Muscle of arm (tissue), 12 donors: Measurements from ENCODE around the gene C1orf105. TPM values are rescaled to one million over a fixed set of nuclear protein-coding genes. Genes with fewer than 3 reads are reported as not detected.

ENCODE experiments used
- DNase-seq: peaks from one replicate; pipeline ENCODE4 v3.0.0-alpha.2; 2013
- polyA plus RNA-seq, 12 donors: library from polyadenylated mRNA; unstranded; fragments of 120-200 nt; gene quantifications; one replicate each; pipeline ENCODE4 v1.2.1, GENCODE V29; 2013; ENCODE audit not compliant: insufficient read length in 12 of 12

C1orf105 gene
- polyA plus RNA-seq, 12 donors = 53.5 to 174 (median 142) TPM; not detected in 1

DNA sequence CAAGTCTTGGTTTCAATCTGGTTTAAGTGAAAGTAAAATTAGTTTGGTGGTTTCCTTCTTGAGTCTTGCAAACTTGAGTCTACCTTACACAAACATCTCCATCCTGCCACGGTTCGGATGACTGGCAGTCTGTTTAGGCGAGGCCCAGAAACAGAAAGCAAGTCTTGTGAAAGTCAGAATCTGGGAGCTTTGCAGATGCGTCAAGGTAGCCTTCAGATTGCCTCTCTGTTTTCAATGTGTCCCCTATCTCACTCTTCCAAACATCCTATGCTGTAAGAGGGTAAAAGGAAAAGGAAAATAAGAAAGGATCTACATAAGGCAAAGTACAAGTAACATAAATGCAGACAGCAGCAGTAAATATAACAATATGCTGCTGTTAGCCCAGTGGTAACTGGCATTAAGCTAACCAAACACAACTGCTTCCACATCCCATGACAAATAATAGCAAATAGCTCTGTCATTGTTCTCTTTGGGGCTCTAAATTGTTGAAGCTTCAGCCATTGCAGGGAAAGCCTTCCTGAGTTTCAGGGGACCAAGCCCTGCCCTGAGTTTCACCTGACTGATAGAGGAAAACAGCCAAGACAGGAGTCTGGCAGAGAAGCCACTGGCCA is 26.2 kb upstream of the C1orf105 start:
- DNase-seq = no peak

DNA sequence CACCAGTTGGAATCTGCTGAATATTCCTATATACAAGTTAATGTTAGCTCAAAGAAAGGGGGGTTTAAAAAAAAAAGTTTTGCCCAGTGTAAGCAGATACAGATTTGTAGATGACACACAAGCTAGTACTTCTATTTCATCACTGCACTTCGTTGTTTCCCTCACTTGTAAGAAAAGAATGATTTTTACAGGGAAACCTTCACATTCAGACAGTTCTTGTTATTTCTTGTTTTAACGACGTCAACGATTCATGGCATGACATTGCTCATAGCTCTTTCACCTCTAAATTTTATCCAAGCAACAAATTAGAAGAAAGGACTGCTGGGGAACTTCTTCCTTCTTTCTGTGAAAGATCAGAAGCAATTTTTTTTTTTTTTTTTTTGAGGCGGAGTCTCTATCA is 25.7 kb upstream of the C1orf105 start:
- DNase-seq = no peak

DNA sequence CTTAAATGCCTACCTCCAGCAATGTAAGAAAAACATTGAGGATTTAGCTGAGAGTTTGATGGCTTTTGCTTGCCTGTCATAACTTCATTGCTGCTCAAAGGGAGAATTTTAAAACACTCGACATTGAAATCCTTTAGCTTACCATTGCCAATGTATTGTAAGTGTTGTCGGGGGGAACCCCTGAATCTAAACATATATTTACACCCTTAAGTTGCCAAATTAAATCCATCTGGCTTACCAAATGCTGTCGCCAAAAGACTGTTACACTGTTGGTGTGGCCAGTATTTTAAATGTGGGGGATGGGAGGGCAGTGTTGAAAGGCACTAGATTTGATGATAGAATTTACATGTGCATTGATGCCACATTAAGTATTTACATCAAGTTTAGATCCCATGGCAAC is 24.9 kb upstream of the C1orf105 start:
- no peak for DNase-seq

DNA sequence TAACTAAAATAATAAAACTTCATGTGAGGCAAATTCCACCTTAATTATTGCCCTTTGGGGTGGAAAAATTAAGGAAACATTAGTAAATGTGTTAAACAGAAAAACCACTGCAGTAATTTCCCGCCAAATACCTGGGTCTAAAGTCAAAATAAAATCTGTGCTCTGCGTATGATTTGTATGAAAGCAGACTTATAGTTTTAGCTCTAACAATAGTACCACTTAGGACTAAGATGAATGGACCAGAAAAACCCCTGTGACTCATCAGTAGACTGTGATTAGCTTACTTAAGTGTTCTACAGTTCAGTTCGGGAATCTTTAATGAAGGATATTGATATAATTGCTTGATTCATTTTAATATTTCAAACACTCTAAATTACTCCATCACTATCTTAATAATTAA is 23.3 kb upstream of the C1orf105 start:
- no peak for DNase-seq

DNA sequence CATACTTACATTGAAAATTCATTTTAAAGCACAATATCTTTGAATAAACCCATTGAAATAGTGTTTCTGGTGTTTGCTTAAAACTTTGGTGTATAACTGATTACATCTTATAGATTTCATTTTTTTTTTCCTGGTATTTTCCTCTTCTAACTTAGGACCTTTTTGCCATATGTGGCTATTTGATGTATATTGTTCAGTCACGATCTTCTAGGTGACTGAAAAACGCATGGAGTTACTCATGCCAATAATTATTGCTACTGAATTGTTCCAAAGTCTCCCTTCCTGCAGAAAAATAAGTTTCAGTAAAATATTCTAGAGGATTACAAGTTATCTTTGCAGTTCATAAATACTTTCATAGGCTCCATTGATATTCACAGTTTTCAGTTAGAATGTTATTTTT is 22.9 kb upstream of the C1orf105 start:
- no peak for DNase-seq

DNA sequence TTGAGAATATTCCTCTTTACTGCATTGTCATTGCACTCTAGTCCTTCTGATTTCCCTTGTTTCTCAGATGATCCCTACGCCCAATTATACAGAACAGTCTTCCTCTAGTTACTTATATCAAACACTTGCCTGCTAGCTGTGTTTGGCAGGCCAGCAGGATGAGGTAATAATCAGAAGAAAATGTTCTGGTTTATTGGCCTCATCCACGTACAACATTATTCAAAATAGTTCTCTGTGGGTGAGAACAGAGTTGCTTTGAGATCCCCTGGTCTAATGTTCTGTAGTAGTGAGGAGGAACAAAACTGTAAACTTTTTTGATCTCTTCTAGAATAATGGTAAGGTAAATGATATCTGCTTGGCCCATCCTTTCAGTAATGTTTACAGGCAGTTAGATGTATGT is 22.3 kb upstream of the C1orf105 start:
- no peak for DNase-seq

DNA sequence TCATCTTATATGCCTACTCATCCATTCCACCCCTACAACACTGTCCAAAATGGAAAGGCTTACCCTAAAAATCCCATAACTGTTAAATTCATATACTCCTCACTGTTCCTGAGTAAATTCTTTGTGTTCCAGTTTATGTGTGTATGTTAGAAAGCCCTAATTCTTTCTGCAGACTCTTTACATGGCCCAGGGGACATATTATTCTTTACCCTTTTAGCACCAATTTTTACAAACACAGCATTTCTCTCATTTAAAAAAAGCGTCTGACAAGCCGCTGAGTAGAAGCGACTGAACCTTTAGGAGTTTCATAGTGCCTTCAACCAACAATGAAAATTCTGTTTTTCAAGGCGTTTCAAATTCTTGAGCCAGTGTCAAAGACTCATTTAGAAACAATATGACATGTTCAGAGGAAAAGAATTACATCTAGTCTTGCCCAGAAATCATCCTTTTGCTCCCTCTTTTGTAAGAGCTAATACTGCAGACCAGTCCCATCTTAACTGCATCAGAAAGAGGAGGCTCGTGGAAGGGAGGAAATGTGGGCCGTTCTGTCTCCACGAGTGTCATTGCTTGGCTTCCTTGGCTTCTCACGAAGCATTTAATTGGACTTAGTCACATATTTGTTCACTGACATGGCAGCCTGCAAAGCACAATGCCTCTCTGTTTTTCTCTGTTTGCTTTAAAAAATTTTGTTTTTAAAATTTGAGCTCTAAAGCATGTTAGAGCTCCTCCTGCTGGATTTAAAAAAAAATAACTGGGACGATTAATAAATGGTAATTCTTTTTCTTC is 21.3 kb upstream of the C1orf105 start:
- peak; percentile 91 for DNase-seq

DNA sequence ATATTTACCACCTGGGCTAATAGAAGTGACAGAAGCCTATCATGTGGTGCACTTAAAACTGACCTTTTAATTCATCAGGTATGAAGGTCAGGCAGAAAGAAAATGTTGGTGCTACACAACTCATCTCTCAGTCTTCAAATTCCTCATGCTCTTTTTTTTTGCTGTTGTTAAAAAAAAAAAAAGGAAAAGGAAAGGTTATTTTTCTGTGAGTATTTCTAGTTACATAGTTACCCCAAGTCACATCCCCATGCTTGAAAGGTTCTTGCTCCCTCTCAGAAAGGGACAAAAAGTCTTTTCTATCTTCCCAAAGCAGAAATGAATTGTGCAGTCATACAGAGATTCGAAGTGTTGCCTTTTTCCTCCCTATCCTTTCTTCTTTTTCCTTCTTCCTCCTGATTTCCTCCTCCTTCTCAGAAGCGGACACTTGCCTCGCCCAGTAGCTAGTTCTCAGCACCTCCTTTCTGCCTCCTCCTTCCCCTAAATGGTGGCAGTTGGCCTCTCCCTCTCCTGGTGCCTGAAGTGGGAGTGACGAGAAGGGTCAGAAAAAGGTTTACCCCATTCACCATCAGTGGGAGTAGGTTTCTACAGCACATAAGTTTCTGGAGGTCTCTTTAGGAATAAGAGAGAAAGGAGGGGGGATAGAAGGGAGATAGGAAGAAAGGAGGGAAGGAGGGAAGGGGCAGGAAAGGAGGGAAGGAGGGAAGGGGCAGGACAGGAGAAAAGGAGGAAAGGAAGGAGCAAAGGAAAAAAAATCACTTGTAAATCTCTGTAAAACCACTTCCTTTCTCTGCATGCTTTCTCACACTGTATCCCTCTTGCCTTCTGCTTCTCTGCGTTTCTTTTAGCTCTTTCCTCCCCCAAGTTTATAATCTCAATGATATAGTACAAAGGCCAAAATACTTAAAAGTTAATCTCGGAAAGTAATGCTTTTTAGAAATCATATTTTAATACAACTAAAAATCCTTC is 20.4 kb upstream of the C1orf105 start:
- DNase-seq = no peak

DNA sequence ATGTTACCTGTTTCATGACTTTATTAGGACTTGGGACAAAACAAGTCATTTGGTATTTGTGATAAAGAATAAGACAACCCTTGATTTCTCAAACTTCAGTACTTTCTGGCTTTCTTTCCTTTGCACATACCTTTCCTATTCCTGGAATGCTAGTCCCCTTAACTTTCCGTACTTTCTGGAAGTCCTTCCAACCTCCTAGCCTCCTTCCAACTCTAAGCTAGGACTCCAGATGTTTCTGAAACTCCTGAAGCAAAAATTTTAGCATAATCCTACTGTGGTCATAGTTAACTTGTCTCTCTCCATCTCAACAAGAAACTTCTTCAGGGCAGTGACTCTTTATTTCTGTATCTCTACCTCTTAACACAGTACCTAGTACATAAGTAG is 19.8 kb upstream of the C1orf105 start:
- no peak for DNase-seq

DNA sequence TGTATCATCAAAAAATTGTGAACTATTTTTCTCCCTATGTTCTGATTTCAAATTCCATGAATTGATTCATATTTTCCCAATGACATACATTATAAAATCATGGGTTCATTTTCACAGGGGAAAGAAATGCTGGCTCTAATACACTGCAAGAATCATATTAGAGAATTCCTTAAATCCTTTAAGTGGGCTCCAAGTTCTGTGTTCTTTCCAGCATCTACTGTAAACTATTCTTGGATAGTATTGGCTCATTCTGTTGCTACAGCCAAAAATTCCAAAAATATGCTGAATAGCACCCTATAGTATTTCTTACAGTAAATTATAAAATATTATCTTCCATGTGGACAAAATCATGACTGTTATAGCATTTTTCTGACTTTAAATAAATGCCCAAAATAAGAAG is 19.0 kb upstream of the C1orf105 start:
- no peak for DNase-seq

DNA sequence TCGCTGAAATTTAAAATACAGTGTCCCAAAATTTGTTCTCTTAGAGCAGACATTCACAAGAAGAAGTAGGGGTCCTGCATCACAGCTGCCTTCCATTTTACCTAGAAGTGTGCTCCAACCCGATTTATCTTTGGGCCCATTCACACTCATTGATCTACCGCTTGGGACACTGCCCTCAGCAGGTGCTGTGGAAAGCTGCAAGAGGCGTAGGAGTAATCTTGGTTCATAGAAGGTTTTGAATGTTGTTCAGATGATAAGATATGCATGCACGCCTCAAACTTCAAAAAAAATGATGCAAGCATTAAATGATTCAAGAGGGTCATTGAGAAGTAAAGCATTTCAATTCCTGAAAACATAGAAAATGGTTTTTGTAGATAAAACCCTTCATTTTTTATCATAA is 18.6 kb upstream of the C1orf105 start:
- DNase-seq = no peak

DNA sequence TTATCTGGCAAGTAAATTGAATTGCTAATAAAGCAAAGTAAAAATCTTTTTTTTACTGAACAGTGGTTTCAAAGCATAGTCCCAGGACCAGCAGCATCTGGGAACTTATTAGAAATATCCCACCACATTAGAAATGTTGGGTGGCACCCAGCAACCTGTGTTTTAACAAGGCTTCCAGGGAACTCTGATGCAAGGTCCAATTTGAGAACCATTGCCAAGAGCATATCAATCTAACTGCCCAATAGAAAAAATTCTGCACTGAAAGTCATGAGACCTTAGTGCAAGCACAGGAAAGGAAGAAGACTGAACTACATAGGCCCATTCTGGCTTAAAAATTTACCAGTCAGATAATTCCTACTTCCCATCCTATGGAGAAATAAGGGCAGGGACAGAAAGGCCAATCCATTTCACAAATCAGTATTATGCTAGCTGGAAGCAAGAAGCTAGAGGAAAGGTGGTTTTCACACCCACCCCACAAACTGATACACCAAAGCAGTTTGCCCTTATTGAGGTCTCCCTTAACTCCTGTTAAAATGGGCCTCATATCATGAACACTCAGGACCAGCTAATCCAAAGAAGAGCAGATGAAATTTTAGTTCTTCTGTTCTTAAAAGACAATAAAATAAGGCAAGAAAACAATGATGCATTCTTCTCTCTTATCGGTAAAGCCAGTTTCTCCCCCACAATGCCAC is 17.5 kb upstream of the C1orf105 start:
- DNase-seq = no peak

DNA sequence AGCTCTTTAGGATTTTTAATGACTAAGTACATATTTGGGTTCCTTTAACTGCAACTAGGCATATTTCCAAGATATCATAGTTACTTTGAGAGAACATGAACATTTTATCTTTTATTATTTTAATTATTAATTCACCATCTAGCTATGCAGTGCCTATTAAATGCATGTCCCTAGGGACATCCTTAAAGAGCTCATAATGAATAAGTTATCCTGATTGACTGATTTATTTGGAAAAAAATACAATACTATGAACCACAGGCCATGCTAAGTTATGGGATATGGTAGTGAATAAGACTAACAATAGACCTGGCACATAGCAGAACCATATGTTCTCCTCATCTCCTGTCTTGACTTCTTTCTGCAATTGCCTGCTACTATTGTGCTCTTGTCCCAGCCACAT is 16.4 kb upstream of the C1orf105 start:
- no peak for DNase-seq

DNA sequence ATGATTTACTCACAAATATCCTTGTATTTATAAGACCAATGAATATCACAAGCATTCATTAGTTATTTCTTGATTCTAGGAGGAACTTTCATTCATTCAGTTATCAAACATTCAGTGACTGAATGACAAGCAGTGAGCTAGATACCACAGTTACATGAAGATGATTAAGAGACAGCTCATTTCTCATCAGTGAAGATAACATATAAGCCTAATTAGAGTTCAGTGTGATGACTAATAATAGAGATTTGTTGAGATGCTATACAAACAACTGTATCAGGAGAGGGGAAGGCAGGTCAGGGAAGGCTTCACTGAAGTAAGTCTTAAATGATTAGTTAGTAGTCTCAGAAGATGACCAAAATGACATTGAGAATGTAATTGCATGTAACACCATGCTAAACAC is 14.6 kb upstream of the C1orf105 start:
- no peak for DNase-seq

DNA sequence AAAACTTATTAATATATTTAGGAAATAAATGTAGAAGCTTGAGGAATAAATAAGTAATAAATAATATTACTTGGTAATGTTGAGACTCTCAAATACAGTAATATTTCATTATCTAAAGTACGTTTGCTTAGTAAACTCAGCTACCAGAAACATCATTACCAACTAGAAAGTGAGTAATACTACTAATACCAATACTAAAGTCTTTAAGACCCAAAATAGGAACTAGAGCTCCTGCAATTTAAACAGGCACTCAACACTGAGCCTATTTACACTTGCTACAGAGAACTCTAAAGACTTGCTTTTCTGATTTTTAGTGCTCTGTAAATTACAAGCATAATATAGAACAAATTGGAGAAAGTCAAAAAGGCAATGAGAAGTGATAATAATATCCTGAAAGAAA is 13.5 kb upstream of the C1orf105 start:
- DNase-seq = no peak

DNA sequence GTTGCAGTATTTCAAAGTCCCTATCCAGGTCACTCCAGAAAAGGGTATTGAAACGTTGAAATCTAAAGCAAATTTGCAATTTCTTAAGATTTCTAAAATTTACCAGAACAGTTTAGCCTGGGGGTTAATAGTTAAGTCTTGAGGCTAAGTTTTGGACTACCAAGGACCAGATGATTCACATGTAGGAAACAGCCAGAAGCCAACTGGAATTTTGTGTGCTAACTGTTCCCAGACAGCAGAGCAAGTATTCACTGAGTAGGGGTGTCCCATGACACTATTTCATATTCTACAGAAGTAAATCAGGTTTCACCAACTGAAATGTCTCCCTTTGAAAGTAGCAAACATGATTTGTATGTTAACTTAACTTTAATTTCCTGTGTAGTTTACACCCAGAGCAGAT is 11.5 kb upstream of the C1orf105 start:
- no peak for DNase-seq

DNA sequence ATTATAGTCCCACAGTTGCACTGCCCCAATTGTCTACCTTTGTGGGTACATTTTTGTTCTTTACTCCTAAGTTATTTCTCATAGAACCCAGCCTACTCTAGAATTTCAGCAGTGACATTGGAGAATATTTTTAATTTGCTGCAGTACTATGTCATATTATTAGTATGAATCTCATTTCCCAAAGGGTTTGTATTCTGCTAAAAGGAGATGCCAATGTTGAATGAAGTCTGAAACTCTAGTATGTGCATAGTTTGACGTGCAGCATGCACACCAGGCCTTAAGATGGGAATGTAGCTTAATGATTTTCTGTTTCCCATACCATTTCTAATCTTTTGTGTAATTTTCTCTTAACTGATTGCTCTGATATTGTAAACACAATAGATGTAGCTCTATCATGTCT is 10.5 kb upstream of the C1orf105 start:
- DNase-seq = no peak

DNA sequence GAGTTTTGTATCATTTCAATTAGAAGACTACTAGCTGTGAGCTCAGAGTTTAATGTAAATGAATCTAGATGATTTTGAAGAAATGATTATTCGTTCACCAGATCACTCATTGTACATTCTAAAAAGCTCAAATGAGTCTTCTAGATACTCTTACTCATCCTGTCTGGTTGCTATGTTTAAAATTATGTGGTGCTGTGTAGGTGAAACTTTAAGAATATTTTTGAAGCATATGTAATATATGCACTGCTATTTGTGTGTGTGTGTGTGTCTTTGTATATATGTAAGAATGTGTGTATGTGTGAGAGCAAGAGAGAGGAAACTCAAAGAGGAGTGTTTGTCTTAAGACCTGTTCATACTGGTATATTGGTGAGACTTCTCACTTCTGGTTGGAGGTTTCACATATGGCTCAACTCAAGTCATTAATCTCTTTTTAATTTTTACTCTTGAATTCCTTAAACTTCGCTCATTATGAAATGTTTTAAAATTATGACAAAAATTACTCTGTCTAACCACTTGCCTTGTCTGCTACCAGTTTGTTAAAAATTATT is 8.6 kb upstream of the C1orf105 start:
- DNase-seq = no peak

DNA sequence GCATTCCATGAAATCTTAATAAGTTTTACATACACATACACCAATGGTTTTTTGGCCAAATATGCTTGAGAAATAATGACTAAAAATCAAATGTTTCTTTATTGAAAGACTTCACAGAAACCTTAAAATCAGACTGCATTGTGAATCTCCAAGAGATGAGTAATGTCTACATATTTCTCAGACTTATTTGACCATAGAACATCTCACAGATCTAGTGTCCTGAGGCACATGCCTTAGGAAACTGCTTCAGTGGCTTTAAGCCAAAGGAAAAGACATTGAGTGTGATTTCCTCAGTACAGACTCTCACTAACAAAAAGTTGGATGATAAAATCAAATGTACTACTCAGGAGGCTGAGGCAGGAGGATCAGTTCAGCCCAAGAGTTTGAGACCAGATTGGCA is 6.2 kb upstream of the C1orf105 start:
- DNase-seq = no peak

DNA sequence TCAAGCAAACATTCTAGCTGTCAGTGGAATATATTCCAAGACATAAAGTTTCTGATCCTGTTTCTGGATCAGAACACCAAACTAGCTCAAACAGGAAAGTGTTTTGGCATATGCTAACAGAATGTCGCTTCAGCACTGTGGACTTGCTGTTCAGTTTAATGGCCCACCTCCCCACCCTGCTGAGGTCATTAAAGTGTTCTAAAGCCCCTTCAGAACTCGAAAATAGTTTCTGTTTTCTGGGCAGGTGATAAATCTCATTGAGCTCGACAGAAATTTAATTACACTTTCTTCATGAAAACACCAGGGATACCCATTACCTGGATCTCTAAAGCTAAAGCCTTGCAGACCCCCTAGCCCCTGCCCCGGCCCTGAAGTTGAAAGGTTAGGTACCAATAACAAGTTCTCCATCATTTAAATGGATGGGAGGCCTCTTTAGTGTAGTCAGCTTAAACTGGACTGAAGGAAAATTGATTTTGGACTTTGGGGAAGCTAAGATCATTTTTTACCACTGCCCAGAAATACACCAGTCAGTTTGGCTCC is 3.9 kb upstream of the C1orf105 start:
- DNase-seq = no peak

DNA sequence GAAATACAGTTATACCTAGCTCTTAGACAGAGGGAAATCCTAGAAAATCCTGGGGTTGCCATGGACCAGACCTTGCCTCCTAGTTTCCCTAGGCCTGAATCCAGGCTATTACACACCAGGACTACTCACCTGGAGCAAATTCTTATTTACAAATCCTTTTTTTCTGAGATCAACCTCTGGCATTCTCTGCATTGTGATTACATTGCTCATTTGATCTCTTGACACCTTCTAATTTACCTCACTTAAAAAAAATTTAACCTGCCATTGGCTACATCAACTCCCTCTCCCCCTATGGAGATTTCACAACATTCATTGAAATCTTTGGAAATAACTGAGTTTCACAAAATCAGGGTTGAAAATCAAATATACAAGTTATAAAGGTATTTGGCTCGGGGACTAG is 2.9 kb upstream of the C1orf105 start:
- no peak for DNase-seq
